Brain microvascular endothelial cell (primary cell): Measurements from ENCODE around the gene PDE1C.

Experiments
- DNase-seq: peaks from one replicate; pipeline ENCODE4 v3.0.0-alpha.2; 2020
- H3K27ac ChIP-seq: fragments of 250-450 bp; sonication (Bioruptor Pico); 2 replicates; pipeline ENCODE4 v1.5.1; 2020; ENCODE audit warnings: mild to moderate bottlenecking, moderate library complexity
- H3K27me3 ChIP-seq: fragments of 250-450 bp; sonication (Bioruptor Pico); replicated peaks from 2 replicates; pipeline ENCODE4 v1.5.1; 2020; ENCODE audit warnings: mild to moderate bottlenecking
- H3K36me3 ChIP-seq: fragments of 250-450 bp; sonication (Bioruptor Pico); replicated peaks from 2 replicates; pipeline ENCODE4 v1.5.1; 2020; ENCODE audit warnings: mild to moderate bottlenecking
- H3K4me3 ChIP-seq: 2 replicates; pipeline ENCODE4 v1.5.1; 2011; ENCODE audit warnings: low read depth, mild to moderate bottlenecking, control low read depth, low read length, moderate library complexity
- in situ Hi-C: cut with HindIII; loops from 2 replicates; pipeline ENCODE4 v1.10.0; 2017; ENCODE audit warnings: low sequenced_read_pairs, low pct_ligation_motif_present
- TF ChIP-seq, protein P1 (sequence below): IDR thresholded peaks from 2 replicates; pipeline ENCODE4 v1.5.1; 2011; ENCODE audit warnings: low read depth, mild to moderate bottlenecking, moderate library complexity, low read length, control low read depth, inconsistent platforms; ENCODE audit errors: missing control alignments

Gene PDE1C

DNA sequence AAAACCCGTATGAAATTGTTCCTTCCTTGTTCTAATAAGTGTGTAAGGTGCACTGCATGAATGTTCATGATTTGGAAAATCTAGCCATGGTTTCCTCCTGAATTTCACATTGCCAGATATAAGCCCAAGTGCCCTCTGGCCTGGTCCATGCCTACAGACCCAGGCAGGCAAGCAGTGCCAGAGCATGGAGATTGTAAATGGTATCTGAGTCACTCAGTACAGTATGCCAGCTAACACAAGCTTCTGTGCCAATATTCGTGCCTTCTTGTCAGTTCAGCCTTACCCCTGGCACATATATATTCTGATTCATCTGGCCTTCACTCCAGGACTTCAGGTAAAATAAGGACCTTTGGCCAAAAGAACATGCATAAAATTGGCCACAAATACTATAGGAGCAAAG lies 38.4 kb upstream of the PDE1C start:
- H3K4me3 ChIP-seq = no peak overlapping the region
- H3K36me3 ChIP-seq = no peaks in the 10 kb centered on the region
- DNase-seq = no peak
- H3K27ac ChIP-seq = no peak overlapping the region
- TF ChIP-seq, protein P1, sequence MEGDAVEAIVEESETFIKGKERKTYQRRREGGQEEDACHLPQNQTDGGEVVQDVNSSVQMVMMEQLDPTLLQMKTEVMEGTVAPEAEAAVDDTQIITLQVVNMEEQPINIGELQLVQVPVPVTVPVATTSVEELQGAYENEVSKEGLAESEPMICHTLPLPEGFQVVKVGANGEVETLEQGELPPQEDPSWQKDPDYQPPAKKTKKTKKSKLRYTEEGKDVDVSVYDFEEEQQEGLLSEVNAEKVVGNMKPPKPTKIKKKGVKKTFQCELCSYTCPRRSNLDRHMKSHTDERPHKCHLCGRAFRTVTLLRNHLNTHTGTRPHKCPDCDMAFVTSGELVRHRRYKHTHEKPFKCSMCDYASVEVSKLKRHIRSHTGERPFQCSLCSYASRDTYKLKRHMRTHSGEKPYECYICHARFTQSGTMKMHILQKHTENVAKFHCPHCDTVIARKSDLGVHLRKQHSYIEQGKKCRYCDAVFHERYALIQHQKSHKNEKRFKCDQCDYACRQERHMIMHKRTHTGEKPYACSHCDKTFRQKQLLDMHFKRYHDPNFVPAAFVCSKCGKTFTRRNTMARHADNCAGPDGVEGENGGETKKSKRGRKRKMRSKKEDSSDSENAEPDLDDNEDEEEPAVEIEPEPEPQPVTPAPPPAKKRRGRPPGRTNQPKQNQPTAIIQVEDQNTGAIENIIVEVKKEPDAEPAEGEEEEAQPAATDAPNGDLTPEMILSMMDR = no peak
- no peaks in the 10 kb centered on the region for H3K27me3 ChIP-seq
- in situ Hi-C loops = no loop called here

GRCh38 chr7:32104766-32105165 lies 34.6 kb upstream of the PDE1C start:
- no peak overlapping the region for H3K27ac ChIP-seq
- in situ Hi-C loops = no loop called here
- H3K36me3 ChIP-seq = no peaks in the 10 kb centered on the region
- TF ChIP-seq, protein P1 = no peak
- H3K27me3 ChIP-seq = no peaks in the 10 kb centered on the region
- H3K4me3 ChIP-seq = no peak overlapping the region
- DNase-seq = no peak

- DNase-seq = no peak
- H3K4me3 ChIP-seq = no peak overlapping the region
- H3K36me3 ChIP-seq = no peaks in the 10 kb centered on the region
- in situ Hi-C loops = no loop called here
- TF ChIP-seq, protein P1 = no peak
- H3K27ac ChIP-seq = no peak overlapping the region
- H3K27me3 ChIP-seq = no peaks in the 10 kb centered on the region
Observed at GRCh38 chr7:32103361-32103760, 33.2 kb upstream of the PDE1C start.

DNA sequence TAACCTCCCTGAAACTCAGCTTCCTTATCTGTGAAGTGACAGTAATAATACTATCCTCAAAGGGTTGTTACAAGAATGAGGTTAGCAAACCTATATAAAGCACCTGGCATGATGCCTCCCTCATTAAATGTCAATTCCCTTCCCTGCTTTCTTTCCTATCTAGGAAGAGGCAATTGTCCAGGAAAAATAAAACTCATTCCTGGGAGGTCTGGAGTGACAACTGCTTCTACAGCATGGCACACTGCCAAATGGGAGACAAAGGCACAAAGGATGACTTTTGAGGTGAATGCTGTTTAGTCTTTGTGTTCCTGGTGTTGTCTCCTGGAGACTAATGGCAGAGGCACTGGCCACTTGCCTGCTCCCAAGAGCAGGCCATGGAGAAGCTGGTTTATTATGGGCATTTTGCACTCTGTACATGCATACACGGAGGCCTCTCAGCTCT lies 32.2 kb upstream of the PDE1C start:
- Histone ChIP-seq H3K27me3 (no peaks in the 10 kb centered on the region), H3K36me3 (no peaks in the 10 kb centered on the region), H3K4me3 (no peak overlapping the region), H3K27ac (no peak overlapping the region)
- in situ Hi-C loops = no loop called here
- DNase-seq = no peak
- TF ChIP-seq, protein P1 = no peak

GRCh38 chr7:32100407-32100907 lies 30.2 kb upstream of the PDE1C start:
- Histone ChIP-seq H3K36me3 (no peaks in the 10 kb centered on the region), H3K4me3 (no peak overlapping the region), H3K27me3 (no peaks in the 10 kb centered on the region), H3K27ac (no peak overlapping the region)
- in situ Hi-C loops = no loop called here
- no peak for DNase-seq
- TF ChIP-seq, protein P1 = no peak

DNA sequence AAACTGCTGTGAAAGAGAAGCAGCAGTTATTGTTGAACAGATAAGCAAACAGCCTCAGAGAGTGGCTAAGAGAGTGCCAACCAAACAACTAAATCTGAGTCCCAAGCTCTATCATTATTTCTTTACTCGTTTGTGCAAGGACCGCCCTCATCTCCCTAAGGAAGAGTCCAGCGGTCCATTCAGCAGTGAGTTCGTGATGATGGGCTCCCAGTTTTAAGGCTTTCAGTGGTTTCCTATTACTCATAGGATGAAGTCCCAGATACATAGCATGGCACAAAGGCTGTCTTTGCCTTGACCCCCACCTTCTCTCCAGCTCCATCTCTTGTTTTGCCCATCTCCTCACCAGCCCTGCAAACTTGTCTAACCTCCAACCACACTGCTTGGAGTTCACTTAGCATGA lies 24.3 kb upstream of the PDE1C start:
- no peaks in the 10 kb centered on the region for H3K36me3 ChIP-seq
- no peaks in the 10 kb centered on the region for H3K27me3 ChIP-seq
- DNase-seq = no peak
- H3K27ac ChIP-seq = no peak overlapping the region
- in situ Hi-C loops = no loop called here
- TF ChIP-seq, protein P1 = no peak
- no peak overlapping the region for H3K4me3 ChIP-seq
